HK-2 (cell line): ENCODE data around the gene PARVA.
"Not testable (repeated sequence)": the region's sequence is repeated elsewhere in the genome, so short reads cannot be mapped to it uniquely, and the experiment has no call there.

Source experiments
- DNase-seq: peaks from one replicate; pipeline ENCODE4 v3.0.0-alpha.2; 2018; ENCODE audit not compliant: unreplicated experiment

Gene PARVA

GRCh38 chr11:12503886-12504285 lies 126.5 kb downstream of the PARVA start:
- no peak for DNase-seq

GRCh38 chr11:12505183-12505582 lies 127.8 kb downstream of the PARVA start:
- no peak for DNase-seq

- no peak for DNase-seq
Measured at GRCh38 chr11:12506404-12506921, 129.1 kb downstream of the PARVA start.

GRCh38 chr11:12507391-12507790 lies 130.0 kb downstream of the PARVA start:
- DNase-seq: no peak

GRCh38 chr11:12508151-12508751 lies 130.9 kb downstream of the PARVA start:
- DNase-seq: no peak

GRCh38 chr11:12509371-12509770 lies 132.0 kb downstream of the PARVA start:
- no peak for DNase-seq

GRCh38 chr11:12512132-12512531 lies 134.8 kb downstream of the PARVA start:
- no peak for DNase-seq

- no peak for DNase-seq
Measured at GRCh38 chr11:12512826-12513395, 135.5 kb downstream of the PARVA start.

GRCh38 chr11:12516387-12517105 lies 139.2 kb downstream of the PARVA start:
- DNase-seq: no peak

- DNase-seq: no peak
Measured at GRCh38 chr11:12517306-12517705, 139.9 kb downstream of the PARVA start.

- DNase-seq: no peak
Measured at GRCh38 chr11:12517741-12518140, 140.4 kb downstream of the PARVA start.

- DNase-seq: no peak
Measured at GRCh38 chr11:12518606-12519385, 141.4 kb downstream of the PARVA start.

GRCh38 chr11:12520054-12520453 lies 142.7 kb downstream of the PARVA start:
- DNase-seq: no peak

GRCh38 chr11:12520576-12520975 lies 143.2 kb downstream of the PARVA start:
- DNase-seq: not testable (repeated sequence)

- no peak for DNase-seq
Measured at GRCh38 chr11:12523180-12523924, 146.0 kb downstream of the PARVA start.

GRCh38 chr11:12524865-12525264 lies 147.5 kb downstream of the PARVA start:
- no peak for DNase-seq

GRCh38 chr11:12525466-12526055 lies 148.2 kb downstream of the PARVA start:
- no peak for DNase-seq

- DNase-seq: no peak
Measured at GRCh38 chr11:12526789-12527188, 149.4 kb downstream of the PARVA start.

- no peak for DNase-seq
Measured at GRCh38 chr11:12528487-12528886, 151.1 kb downstream of the PARVA start.

- DNase-seq: no peak
Measured at GRCh38 chr11:12529041-12529440, 151.7 kb downstream of the PARVA start.

- DNase-seq: no peak
Measured at GRCh38 chr11:12529793-12530192, 152.4 kb downstream of the PARVA start.
